H1 (cell line): ENCODE data around the gene RAB5A. TPM values are rescaled to one million over a fixed set of nuclear protein-coding genes. Genes with fewer than 3 reads are reported as not detected.

Experiments used
- HDAC2 ChIP-seq, 2 experiments: fragments of 300-600 bp in 1 of 2; sonication (generic) in 1 of 2; IDR thresholded peaks; 2 replicates each; pipeline ENCODE4 v1.6.1; 2011 to 2012; ENCODE audit warnings: low read depth in 2 of 2, low read length in 2 of 2, mild to moderate bottlenecking in 2 of 2, moderate library complexity in 2 of 2, borderline replicate concordance in 1 of 2, inconsistent platforms in 1 of 2
- HDAC6 ChIP-seq: IDR thresholded peaks from one replicate; pipeline ENCODE4 v1.7.1; 2012; ENCODE audit warnings: low read depth, mild to moderate bottlenecking, inconsistent platforms, low read length, moderate library complexity
- JUN ChIP-seq: IDR thresholded peaks from 2 replicates; pipeline ENCODE4 v1.6.1; 2011; ENCODE audit warnings: low read depth, mild to moderate bottlenecking, improper control_type of control experiment, low read length
- NANOG ChIP-seq: IDR thresholded peaks from 2 replicates; pipeline ENCODE4 v1.6.1; 2011; ENCODE audit warnings: low read length, low read depth, mild to moderate bottlenecking, inconsistent platforms; ENCODE audit not compliant: insufficient read depth, poor library complexity, severe bottlenecking
- SP2 ChIP-seq: IDR thresholded peaks from 2 replicates; pipeline ENCODE4 v1.6.1; 2012; ENCODE audit warnings: mild to moderate bottlenecking, low read length, inconsistent platforms
- TAF1 ChIP-seq: IDR thresholded peaks from 2 replicates; pipeline ENCODE4 v1.6.1; 2011; ENCODE audit warnings: mild to moderate bottlenecking, low read depth, low read length
- TBP ChIP-seq: IDR thresholded peaks from 2 replicates; pipeline ENCODE4 v1.6.1; 2011; ENCODE audit warnings: low read depth, low read length, improper control_type of control experiment
- ZNF274 ChIP-seq: IDR thresholded peaks from 2 replicates; pipeline ENCODE4 v1.7.0; 2012; ENCODE audit warnings: low read length, borderline replicate concordance; ENCODE audit errors: extremely low read depth
- polyA plus RNA-seq, 7 experiments: library from polyadenylated mRNA; depleted of rRNA in 3 of 7; stranded (reverse) in 5 of 7; unstranded in 2 of 7; fragments of >200 nt in 5 of 7; fragments of 200-250 nt in 2 of 7; gene quantifications; 1 replicate in 5 of 7; 2 replicates in 1 of 7; 4 replicates in 1 of 7; pipeline versions ENCODE4 v1.2.1 to v1.2.3, GENCODE V29; 2011 to 2013; ENCODE audit warnings: missing spikeins in 2 of 7, mixed read lengths in 2 of 7
- total RNA-seq: library from RNA; stranded (reverse); fragmentation: NEBNext Ultra II Directional; extraction: Animal tissue kit (Norgen Biotek cat#: 25700); gene quantifications from 2 replicates; pipeline ENCODE4 v1.2.1, GENCODE V29; 2021
- TF ChIP-seq, protein P1 (sequence below): fragments of 300-600 bp; sonication (generic); IDR thresholded peaks from 2 replicates; pipeline ENCODE4 v1.7.1; 2012; ENCODE audit warnings: low read length, moderate library complexity, mild to moderate bottlenecking, inconsistent platforms; ENCODE audit not compliant: insufficient replicate concordance
- TF ChIP-seq, protein P2 (sequence below): IDR thresholded peaks from 2 replicates; pipeline ENCODE4 v1.6.1; 2011; ENCODE audit warnings: low read depth, mild to moderate bottlenecking, low read length; ENCODE audit not compliant: insufficient read depth

The RAB5A gene
- total and polyA plus RNA-seq, 2 of the 8 experiments (the other 6 are each of a cell fraction or from before 2014, with no cell fraction given), result 22.4 to 77.7 TPM

DNA sequence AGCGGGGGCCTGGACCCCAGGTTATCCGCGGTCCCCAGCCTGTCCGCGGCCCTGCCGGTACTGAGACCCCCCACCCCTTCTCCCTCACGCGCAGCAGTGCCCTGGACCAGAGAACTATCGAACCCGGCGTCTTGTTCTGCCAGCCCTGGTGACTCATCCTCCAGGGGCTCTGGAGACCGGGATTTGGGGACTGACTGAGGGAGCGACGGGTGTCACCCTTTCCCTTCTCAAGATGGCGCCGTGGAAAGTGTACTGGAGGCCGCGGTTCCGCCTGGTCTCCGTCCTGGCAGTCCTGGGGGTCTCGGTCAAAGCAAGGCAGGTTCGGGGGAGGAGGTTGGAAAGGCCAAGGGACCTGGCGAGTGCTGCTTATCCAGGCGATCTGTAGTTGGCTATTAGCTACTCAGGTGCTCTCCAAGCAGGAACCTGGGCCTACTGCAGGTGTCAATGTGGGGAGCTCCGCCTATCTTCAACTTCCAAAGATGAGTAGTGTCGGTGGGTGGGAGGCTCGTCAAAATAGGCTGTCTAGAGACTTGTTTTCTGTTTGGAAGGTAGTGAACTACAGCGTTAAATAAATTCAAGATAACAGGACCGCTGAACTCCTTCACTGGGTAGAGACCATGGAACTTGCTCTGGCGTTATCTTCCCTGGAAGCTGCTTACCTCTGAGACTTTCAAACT is 790 bp downstream of the RAB5A start (continued):
- TF ChIP-seq, protein P1, sequence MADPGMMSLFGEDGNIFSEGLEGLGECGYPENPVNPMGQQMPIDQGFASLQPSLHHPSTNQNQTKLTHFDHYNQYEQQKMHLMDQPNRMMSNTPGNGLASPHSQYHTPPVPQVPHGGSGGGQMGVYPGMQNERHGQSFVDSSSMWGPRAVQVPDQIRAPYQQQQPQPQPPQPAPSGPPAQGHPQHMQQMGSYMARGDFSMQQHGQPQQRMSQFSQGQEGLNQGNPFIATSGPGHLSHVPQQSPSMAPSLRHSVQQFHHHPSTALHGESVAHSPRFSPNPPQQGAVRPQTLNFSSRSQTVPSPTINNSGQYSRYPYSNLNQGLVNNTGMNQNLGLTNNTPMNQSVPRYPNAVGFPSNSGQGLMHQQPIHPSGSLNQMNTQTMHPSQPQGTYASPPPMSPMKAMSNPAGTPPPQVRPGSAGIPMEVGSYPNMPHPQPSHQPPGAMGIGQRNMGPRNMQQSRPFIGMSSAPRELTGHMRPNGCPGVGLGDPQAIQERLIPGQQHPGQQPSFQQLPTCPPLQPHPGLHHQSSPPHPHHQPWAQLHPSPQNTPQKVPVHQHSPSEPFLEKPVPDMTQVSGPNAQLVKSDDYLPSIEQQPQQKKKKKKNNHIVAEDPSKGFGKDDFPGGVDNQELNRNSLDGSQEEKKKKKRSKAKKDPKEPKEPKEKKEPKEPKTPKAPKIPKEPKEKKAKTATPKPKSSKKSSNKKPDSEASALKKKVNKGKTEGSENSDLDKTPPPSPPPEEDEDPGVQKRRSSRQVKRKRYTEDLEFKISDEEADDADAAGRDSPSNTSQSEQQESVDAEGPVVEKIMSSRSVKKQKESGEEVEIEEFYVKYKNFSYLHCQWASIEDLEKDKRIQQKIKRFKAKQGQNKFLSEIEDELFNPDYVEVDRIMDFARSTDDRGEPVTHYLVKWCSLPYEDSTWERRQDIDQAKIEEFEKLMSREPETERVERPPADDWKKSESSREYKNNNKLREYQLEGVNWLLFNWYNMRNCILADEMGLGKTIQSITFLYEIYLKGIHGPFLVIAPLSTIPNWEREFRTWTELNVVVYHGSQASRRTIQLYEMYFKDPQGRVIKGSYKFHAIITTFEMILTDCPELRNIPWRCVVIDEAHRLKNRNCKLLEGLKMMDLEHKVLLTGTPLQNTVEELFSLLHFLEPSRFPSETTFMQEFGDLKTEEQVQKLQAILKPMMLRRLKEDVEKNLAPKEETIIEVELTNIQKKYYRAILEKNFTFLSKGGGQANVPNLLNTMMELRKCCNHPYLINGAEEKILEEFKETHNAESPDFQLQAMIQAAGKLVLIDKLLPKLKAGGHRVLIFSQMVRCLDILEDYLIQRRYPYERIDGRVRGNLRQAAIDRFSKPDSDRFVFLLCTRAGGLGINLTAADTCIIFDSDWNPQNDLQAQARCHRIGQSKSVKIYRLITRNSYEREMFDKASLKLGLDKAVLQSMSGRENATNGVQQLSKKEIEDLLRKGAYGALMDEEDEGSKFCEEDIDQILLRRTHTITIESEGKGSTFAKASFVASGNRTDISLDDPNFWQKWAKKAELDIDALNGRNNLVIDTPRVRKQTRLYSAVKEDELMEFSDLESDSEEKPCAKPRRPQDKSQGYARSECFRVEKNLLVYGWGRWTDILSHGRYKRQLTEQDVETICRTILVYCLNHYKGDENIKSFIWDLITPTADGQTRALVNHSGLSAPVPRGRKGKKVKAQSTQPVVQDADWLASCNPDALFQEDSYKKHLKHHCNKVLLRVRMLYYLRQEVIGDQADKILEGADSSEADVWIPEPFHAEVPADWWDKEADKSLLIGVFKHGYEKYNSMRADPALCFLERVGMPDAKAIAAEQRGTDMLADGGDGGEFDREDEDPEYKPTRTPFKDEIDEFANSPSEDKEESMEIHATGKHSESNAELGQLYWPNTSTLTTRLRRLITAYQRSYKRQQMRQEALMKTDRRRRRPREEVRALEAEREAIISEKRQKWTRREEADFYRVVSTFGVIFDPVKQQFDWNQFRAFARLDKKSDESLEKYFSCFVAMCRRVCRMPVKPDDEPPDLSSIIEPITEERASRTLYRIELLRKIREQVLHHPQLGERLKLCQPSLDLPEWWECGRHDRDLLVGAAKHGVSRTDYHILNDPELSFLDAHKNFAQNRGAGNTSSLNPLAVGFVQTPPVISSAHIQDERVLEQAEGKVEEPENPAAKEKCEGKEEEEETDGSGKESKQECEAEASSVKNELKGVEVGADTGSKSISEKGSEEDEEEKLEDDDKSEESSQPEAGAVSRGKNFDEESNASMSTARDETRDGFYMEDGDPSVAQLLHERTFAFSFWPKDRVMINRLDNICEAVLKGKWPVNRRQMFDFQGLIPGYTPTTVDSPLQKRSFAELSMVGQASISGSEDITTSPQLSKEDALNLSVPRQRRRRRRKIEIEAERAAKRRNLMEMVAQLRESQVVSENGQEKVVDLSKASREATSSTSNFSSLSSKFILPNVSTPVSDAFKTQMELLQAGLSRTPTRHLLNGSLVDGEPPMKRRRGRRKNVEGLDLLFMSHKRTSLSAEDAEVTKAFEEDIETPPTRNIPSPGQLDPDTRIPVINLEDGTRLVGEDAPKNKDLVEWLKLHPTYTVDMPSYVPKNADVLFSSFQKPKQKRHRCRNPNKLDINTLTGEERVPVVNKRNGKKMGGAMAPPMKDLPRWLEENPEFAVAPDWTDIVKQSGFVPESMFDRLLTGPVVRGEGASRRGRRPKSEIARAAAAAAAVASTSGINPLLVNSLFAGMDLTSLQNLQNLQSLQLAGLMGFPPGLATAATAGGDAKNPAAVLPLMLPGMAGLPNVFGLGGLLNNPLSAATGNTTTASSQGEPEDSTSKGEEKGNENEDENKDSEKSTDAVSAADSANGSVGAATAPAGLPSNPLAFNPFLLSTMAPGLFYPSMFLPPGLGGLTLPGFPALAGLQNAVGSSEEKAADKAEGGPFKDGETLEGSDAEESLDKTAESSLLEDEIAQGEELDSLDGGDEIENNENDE, result no peak
- TF ChIP-seq ZNF274, result no peak
- TF ChIP-seq NANOG, result no peak
- TF ChIP-seq TAF1, result no peak; the same call in none of the 2 replicates
- TF ChIP-seq JUN, result no peak
- TF ChIP-seq TBP, result no peak
- no peak for TF ChIP-seq HDAC6
- TF ChIP-seq HDAC2 (IDR thresholded peaks at IDR 0.05; ENCODE audit: borderline replicate concordance in 1 of 2, low read depth in 2 of 2, low read length in 2 of 2), result peak in 1 of 2 experiments; percentile 87; a peak in 1 of 4 replicates
- TF ChIP-seq, protein P2, sequence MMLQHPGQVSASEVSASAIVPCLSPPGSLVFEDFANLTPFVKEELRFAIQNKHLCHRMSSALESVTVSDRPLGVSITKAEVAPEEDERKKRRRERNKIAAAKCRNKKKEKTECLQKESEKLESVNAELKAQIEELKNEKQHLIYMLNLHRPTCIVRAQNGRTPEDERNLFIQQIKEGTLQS, result no peak
- TF ChIP-seq SP2, result no peak
